IMR-90 (cell line): ENCODE results near the gene SLC40A1.

Experiments used
- BHLHE40 ChIP-seq: fragments of 150-350 bp; IDR thresholded peaks from 2 replicates; pipeline ENCODE4 v1.6.1; 2016; ENCODE audit warnings: mild to moderate bottlenecking, low read depth, low read length
- CEBPB ChIP-seq: IDR thresholded peaks from 2 replicates; pipeline ENCODE4 v1.6.1; 2012; ENCODE audit warnings: low read depth, low read length, improper control_type of control experiment
- FOS ChIP-seq: fragments of 150-350 bp; IDR thresholded peaks from 2 replicates; pipeline ENCODE4 v1.6.1; 2016; ENCODE audit warnings: low read depth, low read length
- MXI1 ChIP-seq: IDR thresholded peaks from 2 replicates; pipeline ENCODE4 v1.6.1; 2012; ENCODE audit warnings: low read depth, mild to moderate bottlenecking, low read length, moderate library complexity, borderline replicate concordance
- NFE2L2 ChIP-seq: fragments of 150-350 bp; IDR thresholded peaks from 2 replicates; pipeline ENCODE4 v1.6.1; 2016; ENCODE audit warnings: low read depth, mild to moderate bottlenecking, low read length
- POLR2A ChIP-seq: IDR thresholded peaks from 2 replicates; pipeline ENCODE4 v1.6.1; 2012; ENCODE audit warnings: mild to moderate bottlenecking, low read depth, low read length
- RFX5 ChIP-seq: IDR thresholded peaks from 2 replicates; pipeline ENCODE4 v1.8.0; 2012; ENCODE audit warnings: low read depth, mild to moderate bottlenecking, low read length, moderate library complexity
- TF ChIP-seq, protein P1 (sequence below): conservative IDR thresholded peaks from 2 replicates; pipeline ENCODE4 v1.5.1; 2012; ENCODE audit warnings: mild to moderate bottlenecking, low read depth, low read length, improper control_type of control experiment

GRCh38 chr2:189625636-189626035 is 45.0 kb upstream of the SLC40A1 start:
- TF ChIP-seq POLR2A (no peak), NFE2L2 (no peak), BHLHE40 (no peak), MXI1 (no peak), RFX5 (no peak), CEBPB (no peak), FOS (no peak)
- TF ChIP-seq, protein P1, sequence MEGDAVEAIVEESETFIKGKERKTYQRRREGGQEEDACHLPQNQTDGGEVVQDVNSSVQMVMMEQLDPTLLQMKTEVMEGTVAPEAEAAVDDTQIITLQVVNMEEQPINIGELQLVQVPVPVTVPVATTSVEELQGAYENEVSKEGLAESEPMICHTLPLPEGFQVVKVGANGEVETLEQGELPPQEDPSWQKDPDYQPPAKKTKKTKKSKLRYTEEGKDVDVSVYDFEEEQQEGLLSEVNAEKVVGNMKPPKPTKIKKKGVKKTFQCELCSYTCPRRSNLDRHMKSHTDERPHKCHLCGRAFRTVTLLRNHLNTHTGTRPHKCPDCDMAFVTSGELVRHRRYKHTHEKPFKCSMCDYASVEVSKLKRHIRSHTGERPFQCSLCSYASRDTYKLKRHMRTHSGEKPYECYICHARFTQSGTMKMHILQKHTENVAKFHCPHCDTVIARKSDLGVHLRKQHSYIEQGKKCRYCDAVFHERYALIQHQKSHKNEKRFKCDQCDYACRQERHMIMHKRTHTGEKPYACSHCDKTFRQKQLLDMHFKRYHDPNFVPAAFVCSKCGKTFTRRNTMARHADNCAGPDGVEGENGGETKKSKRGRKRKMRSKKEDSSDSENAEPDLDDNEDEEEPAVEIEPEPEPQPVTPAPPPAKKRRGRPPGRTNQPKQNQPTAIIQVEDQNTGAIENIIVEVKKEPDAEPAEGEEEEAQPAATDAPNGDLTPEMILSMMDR = no peak
